Measurements from ENCODE around the gene NOSTRIN.

DNA sequence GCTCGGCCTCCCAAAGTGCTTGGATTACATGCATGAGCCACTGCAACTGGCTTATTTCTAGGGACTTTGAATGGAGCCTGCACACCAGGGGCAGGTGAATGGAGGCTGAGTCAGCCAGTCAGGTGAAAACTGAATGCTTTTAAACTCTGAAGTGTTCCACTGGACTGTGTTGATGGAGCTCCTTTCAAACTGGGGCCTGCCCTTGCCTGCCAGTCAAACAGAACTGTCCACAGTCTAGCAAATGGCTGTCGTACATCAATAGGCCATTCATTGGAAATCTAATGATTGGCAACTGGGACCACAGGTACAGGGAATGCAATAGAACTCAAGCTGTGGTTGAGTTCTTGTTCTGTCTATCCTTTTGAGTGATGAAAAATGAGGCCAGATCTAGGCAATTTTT is 966 bp upstream of the NOSTRIN start:
- TF ChIP-seq REST (tag by site-specific recombination; IDR thresholded peaks at IDR 0.05) (no peak), ZNF514 (tag by site-specific recombination; IDR thresholded peaks at IDR 0.05) (no peak), TCF7L2 (IDR thresholded peaks at IDR 0.05; ENCODE audit: borderline replicate concordance, low read depth, low read length) (no peak), ZNF639 (tag by site-specific recombination; IDR thresholded peaks at IDR 0.05) (no peak), ZNF792 (tag by site-specific recombination; IDR thresholded peaks at IDR 0.05) (no peak), BCL11B (tag by site-specific recombination; IDR thresholded peaks at IDR 0.05; ENCODE audit: low read depth) (no peak), ZXDB (tag by site-specific recombination; IDR thresholded peaks at IDR 0.05) (no peak), ZNF248 (tag by site-specific recombination; IDR thresholded peaks at IDR 0.05) (no peak), ZNF114 (tag by site-specific recombination; IDR thresholded peaks at IDR 0.05) (no peak), ZNF302 (tag by site-specific recombination; IDR thresholded peaks at IDR 0.05; ENCODE audit: low read depth) (no peak), ZNF184 (tag by site-specific recombination; IDR thresholded peaks at IDR 0.05) (no peak), RBAK (tag by site-specific recombination; IDR thresholded peaks at IDR 0.05) (no peak)
- TF ChIP-seq, protein P1, sequence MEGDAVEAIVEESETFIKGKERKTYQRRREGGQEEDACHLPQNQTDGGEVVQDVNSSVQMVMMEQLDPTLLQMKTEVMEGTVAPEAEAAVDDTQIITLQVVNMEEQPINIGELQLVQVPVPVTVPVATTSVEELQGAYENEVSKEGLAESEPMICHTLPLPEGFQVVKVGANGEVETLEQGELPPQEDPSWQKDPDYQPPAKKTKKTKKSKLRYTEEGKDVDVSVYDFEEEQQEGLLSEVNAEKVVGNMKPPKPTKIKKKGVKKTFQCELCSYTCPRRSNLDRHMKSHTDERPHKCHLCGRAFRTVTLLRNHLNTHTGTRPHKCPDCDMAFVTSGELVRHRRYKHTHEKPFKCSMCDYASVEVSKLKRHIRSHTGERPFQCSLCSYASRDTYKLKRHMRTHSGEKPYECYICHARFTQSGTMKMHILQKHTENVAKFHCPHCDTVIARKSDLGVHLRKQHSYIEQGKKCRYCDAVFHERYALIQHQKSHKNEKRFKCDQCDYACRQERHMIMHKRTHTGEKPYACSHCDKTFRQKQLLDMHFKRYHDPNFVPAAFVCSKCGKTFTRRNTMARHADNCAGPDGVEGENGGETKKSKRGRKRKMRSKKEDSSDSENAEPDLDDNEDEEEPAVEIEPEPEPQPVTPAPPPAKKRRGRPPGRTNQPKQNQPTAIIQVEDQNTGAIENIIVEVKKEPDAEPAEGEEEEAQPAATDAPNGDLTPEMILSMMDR (tag by site-specific recombination; IDR thresholded peaks at IDR 0.05) = no peak
- TF ChIP-seq, protein P2, sequence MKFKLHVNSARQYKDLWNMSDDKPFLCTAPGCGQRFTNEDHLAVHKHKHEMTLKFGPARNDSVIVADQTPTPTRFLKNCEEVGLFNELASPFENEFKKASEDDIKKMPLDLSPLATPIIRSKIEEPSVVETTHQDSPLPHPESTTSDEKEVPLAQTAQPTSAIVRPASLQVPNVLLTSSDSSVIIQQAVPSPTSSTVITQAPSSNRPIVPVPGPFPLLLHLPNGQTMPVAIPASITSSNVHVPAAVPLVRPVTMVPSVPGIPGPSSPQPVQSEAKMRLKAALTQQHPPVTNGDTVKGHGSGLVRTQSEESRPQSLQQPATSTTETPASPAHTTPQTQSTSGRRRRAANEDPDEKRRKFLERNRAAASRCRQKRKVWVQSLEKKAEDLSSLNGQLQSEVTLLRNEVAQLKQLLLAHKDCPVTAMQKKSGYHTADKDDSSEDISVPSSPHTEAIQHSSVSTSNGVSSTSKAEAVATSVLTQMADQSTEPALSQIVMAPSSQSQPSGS (tag by site-specific recombination; IDR thresholded peaks at IDR 0.05; ENCODE audit: low read depth) = no peak

Measured in HEK293 (cell line).